Stomach (tissue), 4 donors: ENCODE measurements around the gene CD3D.

Experiments used
- CTCF ChIP-seq, 7 experiments: fragments of 450-650 bp in 4 of 7; fragments of 200-600 bp in 3 of 7; sonication (generic) in 3 of 7; IDR thresholded peaks; one replicate each; pipeline ENCODE4 v1.5.1; 2016 to 2019; ENCODE audit warnings: antibody characterized with exemption in 7 of 7, control low read depth in 2 of 7, mild to moderate bottlenecking in 1 of 7
- POLR2A ChIP-seq, 4 donors: fragments of 450-650 bp; IDR thresholded peaks; one replicate each; pipeline ENCODE4 v1.6.1; 2016; ENCODE audit warnings: antibody characterized with exemption in 4 of 4, control low read depth in 2 of 4, mild to moderate bottlenecking in 1 of 4, moderate library complexity in 1 of 4

GRCh38 chr11:118382954-118383353, 40.4 kb upstream of the CD3D start:
- TF ChIP-seq CTCF (IDR thresholded peaks at IDR 0.05): no peak
- TF ChIP-seq POLR2A (IDR thresholded peaks at IDR 0.05): no peak
